Activated CD8-positive, alpha-beta memory T cell treated with anti-CD3 and anti-CD28 coated beads, Interleukin-2, amount 10 ng/mL, durations not matched to agents 7 days and 5 days (primary cell): ENCODE results near the gene TBXAS1. TPM values are rescaled to one million over a fixed set of nuclear protein-coding genes. Genes with fewer than 3 reads are reported as not detected.

Source experiments
- ATAC-seq: fragments of 150-1000 bp; cut with Tn5 transposase; one replicate; pipeline ENCODE4 v1.10.0; 2021; ENCODE audit warnings: moderate library complexity
- CTCF ChIA-PET: fragments of 350-600 bp; sonication (Branson Sonifier 250); formaldehyde crosslinking; loops from one replicate; lab custom pipeline; 2021; ENCODE audit warnings: antibody characterized with exemption; lab: Charles Lee
- DNase-seq: peaks from one replicate; pipeline ENCODE4 v3.0.0-alpha.2; 2020
- H3K27ac Mint-ChIP-seq: one replicate; pipeline ENCODE4 v1.8.0; 2021; ENCODE audit warnings: mild to moderate bottlenecking, mixed read lengths
- H3K27me3 Mint-ChIP-seq: one replicate; pipeline ENCODE4 v1.8.0; 2021; ENCODE audit warnings: mixed read lengths
- H3K36me3 Mint-ChIP-seq: one replicate; pipeline ENCODE4 v1.8.0; 2021; ENCODE audit warnings: mild to moderate bottlenecking, mixed read lengths
- H3K4me1 Mint-ChIP-seq: one replicate; pipeline ENCODE4 v1.8.0; 2021; ENCODE audit warnings: mixed read lengths
- H3K4me3 Mint-ChIP-seq: one replicate; pipeline ENCODE4 v1.8.0; 2021; ENCODE audit warnings: mild to moderate bottlenecking, moderate library complexity, mixed read lengths
- H3K9me3 Mint-ChIP-seq: one replicate; pipeline ENCODE4 v1.8.0; 2022; ENCODE audit warnings: low read depth, mixed read lengths
- total RNA-seq, 2 experiments: library from RNA; stranded (reverse); gene quantifications; one replicate each; pipeline ENCODE4 v1.2.3, GENCODE V29; 2021

Gene TBXAS1
- total RNA-seq, 2 experiments from 2014 or later: 1.7 to 3.9 TPM

DNA sequence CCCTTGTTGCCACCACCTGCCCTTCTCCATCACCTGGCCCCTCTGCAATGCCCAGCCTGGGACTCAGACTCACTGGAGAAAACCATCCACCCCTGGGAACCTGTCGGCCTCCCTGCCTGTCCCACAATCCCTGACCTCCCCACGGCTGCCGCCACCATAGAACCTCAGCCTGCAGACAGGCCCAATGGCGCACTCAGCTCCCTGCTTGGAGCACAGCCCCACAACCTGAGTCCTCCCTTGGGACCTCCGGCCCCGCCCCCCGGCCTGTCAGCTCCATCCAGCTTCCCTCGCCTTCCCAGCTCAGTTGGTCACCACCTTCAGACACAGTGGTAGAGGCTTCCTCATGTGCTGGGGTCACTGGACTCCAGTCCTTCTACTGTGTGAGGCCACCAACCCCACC lies 192.5 kb downstream of the TBXAS1 start:
- Mint-ChIP-seq H3K4me3 (no peak overlapping the region), H3K27me3 (no peaks in the 10 kb centered on the region), H3K36me3 (peaks cover 37% of the 10 kb centered on the region), H3K4me1 (no peaks in the 10 kb centered on the region), H3K27ac (no peak overlapping the region), H3K9me3 (no peaks in the 10 kb centered on the region)
- CTCF ChIA-PET: no interaction called here
- ATAC-seq: no peak
- DNase-seq: no peak

DNA sequence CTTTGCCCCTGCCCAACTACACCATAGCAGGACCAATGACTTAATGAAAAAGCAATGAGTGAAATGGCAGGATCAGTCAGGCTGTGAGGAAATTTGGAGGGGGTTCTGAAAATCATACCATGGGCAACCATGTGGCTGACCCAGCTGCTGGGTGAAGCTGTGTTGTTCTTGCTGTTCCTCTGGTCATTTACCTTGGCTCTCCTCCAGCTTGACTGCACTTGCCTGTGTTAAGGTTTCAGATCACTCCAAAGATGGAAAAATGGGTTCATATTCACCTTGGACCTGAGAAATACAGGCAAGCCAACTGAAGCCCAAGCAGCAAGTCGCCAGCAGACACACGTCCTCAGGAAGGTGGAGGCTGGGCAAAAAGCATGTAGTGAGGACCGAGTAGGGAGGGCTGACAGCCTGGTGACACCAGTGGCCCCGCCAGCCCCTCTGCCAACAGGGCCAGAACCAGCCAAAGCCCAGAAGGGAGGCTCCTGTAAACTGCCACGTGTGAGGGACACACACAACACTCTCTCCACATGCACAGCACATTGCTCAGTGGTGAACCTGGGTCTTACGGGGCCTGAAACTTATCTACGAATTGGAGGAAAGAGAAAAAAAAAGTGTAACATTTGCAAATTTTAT lies 193.6 kb downstream of the TBXAS1 start:
- DNase-seq: no peak
- H3K27me3 Mint-ChIP-seq: no peaks in the 10 kb centered on the region
- H3K36me3 Mint-ChIP-seq: peaks cover 43% of the 10 kb centered on the region
- H3K4me1 Mint-ChIP-seq: no peaks in the 10 kb centered on the region
- H3K27ac Mint-ChIP-seq: no peak overlapping the region
- CTCF ChIA-PET: no interaction called here
- no peak overlapping the region for H3K4me3 Mint-ChIP-seq
- no peak for ATAC-seq
- no peaks in the 10 kb centered on the region for H3K9me3 Mint-ChIP-seq

DNA sequence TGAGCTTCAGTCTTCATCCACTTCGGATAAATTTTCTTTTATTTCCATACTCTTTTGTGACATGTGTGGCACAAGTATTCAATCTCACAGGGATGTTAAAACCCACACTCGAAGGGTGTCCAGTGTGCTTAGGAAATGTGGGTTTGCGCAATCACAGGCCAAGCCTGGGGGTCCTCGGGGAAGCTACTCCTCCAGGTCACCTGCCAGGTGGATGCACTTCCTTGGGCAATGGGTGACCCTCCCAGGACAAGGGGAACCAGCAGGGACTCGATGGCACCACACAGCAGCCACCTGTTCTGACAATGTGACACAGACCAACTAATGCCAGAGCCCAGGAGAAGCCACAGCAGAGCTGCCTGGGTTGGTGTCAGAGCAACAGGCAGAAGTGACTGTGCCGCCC lies 194.7 kb downstream of the TBXAS1 start:
- ATAC-seq (no peak), DNase-seq (no peak)
- Mint-ChIP-seq H3K27me3 (no peaks in the 10 kb centered on the region), H3K36me3 (peaks cover 51% of the 10 kb centered on the region), H3K4me1 (peaks cover 6% of the 10 kb centered on the region), H3K27ac (no peak overlapping the region), H3K9me3 (no peaks in the 10 kb centered on the region), H3K4me3 (no peak overlapping the region)
- CTCF ChIA-PET: interaction anchor here (1.1 kb wide), 1 partner anchor 21 kb away, joined by 3 read pairs; no protein-coding TSS in a partner anchor

DNA sequence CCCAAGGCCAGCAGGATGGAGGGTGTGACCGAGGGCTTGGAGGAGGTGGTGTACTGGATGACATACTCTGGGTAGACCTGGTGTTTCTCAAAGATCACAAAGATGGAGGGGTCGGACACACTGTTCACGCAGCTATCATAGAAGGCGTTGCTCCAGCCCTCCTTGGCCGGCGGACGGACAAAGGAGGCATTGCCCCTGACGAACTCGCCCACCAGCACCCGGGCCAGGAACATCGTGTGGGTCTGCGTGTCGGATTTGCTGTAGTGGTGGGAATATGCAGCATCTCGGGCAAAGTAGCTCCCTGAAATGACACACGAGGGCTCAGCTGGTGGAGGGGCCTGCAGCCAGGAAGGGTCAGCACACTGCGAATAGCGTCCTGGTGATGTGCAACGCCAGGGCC lies 195.5 kb downstream of the TBXAS1 start:
- Mint-ChIP-seq H3K27ac (no peak overlapping the region), H3K36me3 (peaks cover 53% of the 10 kb centered on the region), H3K9me3 (no peaks in the 10 kb centered on the region), H3K27me3 (no peaks in the 10 kb centered on the region), H3K4me3 (no peak overlapping the region), H3K4me1 (peaks cover 7% of the 10 kb centered on the region)
- DNase-seq (no peak), ATAC-seq (no peak)
- CTCF ChIA-PET: interaction anchor here (1.1 kb wide), 1 partner anchor 22 kb away, joined by 3 read pairs; no protein-coding TSS in a partner anchor

DNA sequence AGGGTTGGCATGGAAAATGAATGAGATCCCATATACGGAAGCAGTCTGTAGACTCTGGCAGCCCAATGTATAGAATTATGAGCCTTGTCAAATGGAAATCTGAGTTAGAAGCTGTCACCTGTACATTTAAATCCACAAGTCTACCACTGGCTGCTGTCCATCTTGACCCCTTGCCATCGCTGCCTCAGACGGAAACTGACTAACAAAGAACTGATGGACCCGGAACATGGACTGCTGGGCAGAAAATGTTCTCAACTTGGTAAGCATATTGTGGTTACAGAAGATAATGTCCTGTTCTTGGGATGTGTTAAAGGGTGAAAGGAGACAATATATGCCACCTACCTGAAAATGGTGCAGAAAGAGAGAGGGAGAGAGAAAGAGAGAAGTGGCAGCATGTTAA lies 196.2 kb downstream of the TBXAS1 start:
- Mint-ChIP-seq H3K27me3 (no peaks in the 10 kb centered on the region), H3K36me3 (peaks cover 58% of the 10 kb centered on the region), H3K9me3 (no peaks in the 10 kb centered on the region), H3K4me3 (no peak overlapping the region), H3K27ac (no peak overlapping the region), H3K4me1 (peaks cover 7% of the 10 kb centered on the region)
- CTCF ChIA-PET: no interaction called here
- ATAC-seq (no peak), DNase-seq (no peak)

DNA sequence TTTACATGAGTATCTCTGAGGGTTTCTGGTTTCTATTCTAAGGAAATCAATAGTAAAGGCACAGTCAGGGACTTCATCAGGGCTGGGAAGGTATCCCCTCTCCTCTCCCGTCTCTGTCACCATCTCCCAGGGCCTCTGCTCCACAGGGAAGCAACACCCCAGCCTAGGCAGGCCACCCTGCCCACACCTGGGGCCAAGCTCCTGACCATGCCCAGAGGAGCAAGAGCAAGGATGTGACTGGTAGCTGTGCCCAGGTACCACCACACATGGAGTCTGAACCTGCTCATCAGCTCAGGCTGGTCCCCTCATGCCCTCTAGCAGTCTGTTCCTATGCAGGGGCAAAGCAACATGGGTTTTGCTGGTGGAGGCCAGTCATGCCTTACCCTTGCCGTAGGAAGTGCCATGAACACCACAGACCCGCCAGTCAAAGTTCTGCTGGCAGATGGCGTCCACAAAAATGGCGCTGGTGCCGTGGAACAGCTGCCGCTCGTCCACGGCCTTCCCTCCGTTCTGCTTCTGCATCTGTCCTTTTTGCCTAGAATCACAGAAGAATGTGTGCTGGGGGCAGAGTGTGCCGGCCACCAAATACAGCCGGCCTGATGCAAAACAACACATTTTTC lies 196.9 kb downstream of the TBXAS1 start:
- CTCF ChIA-PET: no interaction called here
- no peak for ATAC-seq
- DNase-seq: no peak
- H3K36me3 Mint-ChIP-seq: peaks cover 64% of the 10 kb centered on the region
- no peaks in the 10 kb centered on the region for H3K9me3 Mint-ChIP-seq
- H3K4me1 Mint-ChIP-seq: peaks cover 7% of the 10 kb centered on the region
- no peak overlapping the region for H3K27ac Mint-ChIP-seq
- H3K27me3 Mint-ChIP-seq: no peaks in the 10 kb centered on the region
- no peak overlapping the region for H3K4me3 Mint-ChIP-seq

DNA sequence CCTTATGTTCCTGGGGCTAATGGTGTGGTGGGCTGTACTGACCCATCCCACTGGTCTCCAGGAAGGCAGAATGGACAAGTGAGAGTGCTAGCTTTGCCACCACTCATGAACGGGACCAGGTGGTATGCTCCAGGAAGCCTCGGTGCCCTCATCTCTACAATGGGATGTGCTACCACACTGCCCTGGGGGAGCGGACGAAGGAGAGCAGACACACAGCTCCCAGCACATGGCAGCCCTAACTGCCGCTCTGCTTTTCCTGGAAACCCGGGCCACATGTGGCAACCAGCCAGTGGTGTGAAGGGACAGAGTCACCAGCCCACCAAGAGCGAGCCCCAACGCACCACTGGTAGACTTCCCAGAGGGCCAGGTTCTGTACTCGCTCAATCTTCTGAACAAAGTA lies 197.9 kb downstream of the TBXAS1 start:
- Mint-ChIP-seq H3K27me3 (no peaks in the 10 kb centered on the region), H3K27ac (no peak overlapping the region), H3K36me3 (peaks cover 64% of the 10 kb centered on the region), H3K9me3 (no peaks in the 10 kb centered on the region), H3K4me3 (no peak overlapping the region), H3K4me1 (peaks cover 9% of the 10 kb centered on the region)
- CTCF ChIA-PET: no interaction called here
- DNase-seq: no peak
- ATAC-seq: no peak

DNA sequence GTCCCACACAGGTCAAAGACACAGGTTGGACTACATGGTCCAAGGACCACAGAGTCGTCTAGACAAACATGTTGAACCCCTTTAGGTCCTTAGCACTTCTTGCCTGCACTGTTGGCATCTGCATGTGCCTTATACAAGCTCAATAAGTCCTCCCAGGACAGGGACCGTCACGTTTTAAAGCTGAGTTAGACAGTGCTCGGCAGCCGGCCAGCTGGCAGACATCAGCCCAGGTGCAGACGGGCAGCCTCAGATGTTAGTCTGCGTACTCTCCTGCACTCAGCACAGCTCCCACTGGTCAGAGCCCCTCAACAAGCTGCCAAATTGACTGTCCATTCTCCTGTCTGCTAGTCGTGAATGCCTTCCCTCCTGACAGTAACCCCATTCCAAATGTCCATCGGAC lies 198.8 kb downstream of the TBXAS1 start:
- H3K4me1 Mint-ChIP-seq: peaks cover 9% of the 10 kb centered on the region
- H3K27ac Mint-ChIP-seq: no peak overlapping the region
- no peak for ATAC-seq
- H3K27me3 Mint-ChIP-seq: no peaks in the 10 kb centered on the region
- CTCF ChIA-PET: no interaction called here
- DNase-seq: peak; percentile 36
- peaks cover 60% of the 10 kb centered on the region for H3K36me3 Mint-ChIP-seq
- no peak overlapping the region for H3K4me3 Mint-ChIP-seq
- no peaks in the 10 kb centered on the region for H3K9me3 Mint-ChIP-seq

DNA sequence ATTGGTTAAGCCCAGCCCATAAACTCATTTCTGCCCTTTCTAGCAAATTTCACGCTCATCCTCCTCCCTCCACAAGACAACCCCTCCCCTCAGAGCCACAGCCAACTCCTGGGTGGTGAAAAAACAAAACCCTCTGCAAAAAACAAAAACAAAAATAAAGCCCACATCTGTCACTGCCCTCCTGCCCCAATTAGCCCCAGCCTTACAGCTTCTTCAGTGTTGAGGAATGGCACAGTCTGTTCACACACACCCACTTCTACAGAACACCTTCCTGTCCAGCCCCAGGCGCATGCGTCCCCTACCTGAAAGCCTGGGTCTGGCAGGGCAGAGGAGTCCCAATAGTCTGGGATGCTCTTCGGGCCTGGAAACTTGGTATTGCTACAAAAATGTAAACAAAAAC lies 199.2 kb downstream of the TBXAS1 start:
- no peak for DNase-seq
- Mint-ChIP-seq H3K27ac (peak overlapping the region; percentile 3), H3K36me3 (peaks cover 58% of the 10 kb centered on the region), H3K4me1 (peaks cover 11% of the 10 kb centered on the region), H3K4me3 (no peak overlapping the region), H3K27me3 (no peaks in the 10 kb centered on the region), H3K9me3 (no peaks in the 10 kb centered on the region)
- CTCF ChIA-PET: no interaction called here
- ATAC-seq: no peak

DNA sequence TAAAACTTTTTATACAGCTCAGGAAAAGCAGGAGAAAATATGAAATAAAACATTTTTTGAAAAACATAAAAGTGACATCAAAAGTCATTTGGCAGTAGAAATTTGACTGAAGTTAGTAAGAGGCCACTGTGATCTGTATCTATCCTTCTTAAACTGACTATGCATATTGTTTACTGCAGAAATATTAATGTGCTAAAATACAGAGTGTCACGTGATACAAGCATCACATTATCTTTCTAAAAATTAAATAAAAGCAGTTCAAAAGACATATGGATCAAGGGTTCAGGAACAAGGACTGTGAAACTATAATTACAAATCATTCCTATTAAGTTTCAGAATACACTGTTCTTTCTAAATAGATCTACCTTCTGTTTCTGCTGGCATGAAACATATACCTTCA lies 200.0 kb downstream of the TBXAS1 start:
- Mint-ChIP-seq H3K4me1 (peaks cover 14% of the 10 kb centered on the region), H3K9me3 (no peaks in the 10 kb centered on the region), H3K4me3 (no peak overlapping the region), H3K27me3 (no peaks in the 10 kb centered on the region), H3K36me3 (peaks cover 60% of the 10 kb centered on the region), H3K27ac (no peak overlapping the region)
- DNase-seq: no peak
- CTCF ChIA-PET: interaction anchor here (1.2 kb wide), 1 partner anchor 399 kb away, joined by 3 read pairs; no protein-coding TSS in a partner anchor
- ATAC-seq: no peak

DNA sequence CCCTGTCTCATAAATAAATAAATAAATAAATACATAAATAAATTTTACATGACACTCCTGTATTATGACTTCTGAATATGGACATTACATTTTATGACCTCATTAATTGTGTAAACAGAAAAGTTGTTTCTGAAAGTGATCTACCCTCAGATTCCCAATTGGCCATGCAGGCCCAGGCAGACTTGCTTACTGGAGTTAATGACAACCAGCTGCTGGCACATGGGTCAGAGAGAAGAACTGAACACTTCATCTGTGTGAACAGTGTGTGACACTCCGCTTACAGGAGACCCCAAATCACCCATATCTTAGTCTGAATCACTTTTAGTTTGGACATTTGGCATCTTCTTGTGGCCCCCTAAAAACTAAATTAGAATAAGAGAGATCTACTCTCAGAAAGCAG lies 202.3 kb downstream of the TBXAS1 start:
- Mint-ChIP-seq H3K4me3 (no peak overlapping the region), H3K36me3 (peaks cover 59% of the 10 kb centered on the region), H3K9me3 (no peaks in the 10 kb centered on the region), H3K4me1 (peaks cover 20% of the 10 kb centered on the region), H3K27me3 (no peaks in the 10 kb centered on the region), H3K27ac (no peak overlapping the region)
- CTCF ChIA-PET: no interaction called here
- no peak for ATAC-seq
- peak; percentile 28 for DNase-seq

DNA sequence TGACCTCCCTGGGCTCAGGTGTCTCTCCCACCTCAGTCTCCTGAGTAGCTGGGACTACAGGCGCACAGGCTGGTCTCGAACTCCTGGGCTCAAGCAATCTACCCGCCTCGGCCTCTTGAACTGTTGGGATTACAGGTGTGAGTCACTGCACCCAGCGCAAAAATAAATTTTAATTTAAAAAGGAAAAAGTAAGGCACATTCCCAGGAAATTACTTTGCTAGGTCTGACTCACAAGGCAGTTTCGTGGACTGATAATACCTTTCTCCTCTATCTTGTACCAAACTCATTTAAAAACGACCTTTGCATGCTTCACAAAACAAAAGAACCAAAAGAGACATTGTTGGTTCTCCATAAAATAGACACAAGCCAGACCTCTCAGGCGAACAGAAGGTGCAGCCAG lies 204.0 kb downstream of the TBXAS1 start:
- Mint-ChIP-seq H3K27ac (peak overlapping the region; percentile 8), H3K36me3 (peaks cover 59% of the 10 kb centered on the region), H3K9me3 (no peaks in the 10 kb centered on the region), H3K4me3 (no peak overlapping the region), H3K4me1 (peaks cover 35% of the 10 kb centered on the region), H3K27me3 (no peaks in the 10 kb centered on the region)
- ATAC-seq: no peak
- DNase-seq: peak; percentile 30
- CTCF ChIA-PET: no interaction called here

DNA sequence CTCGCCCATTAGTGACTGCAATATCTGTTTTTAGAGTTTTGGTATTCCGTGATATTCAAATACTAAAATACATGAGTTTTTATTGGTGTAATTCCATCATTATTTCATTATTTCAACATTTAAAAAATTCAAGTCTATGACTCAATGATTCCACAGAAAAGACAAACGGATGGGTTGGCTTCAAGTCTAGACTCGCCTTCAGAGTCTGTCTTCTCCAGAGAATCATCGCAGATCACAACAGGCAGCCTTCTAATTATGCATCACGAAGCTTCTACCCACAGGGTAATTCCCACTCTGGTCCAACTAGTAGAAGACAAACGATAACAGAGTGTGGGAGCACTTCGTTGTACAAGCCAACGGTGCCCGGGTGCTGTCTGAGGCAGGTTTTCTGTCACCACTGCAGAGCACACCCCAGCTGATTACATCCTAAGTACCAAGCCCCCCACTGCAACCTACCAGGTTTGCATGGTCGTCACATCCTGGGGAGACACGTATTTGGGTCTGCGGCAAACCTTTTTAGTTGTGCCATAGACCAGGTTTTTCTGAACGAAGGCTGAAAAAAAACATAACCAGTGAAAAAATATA lies 204.8 kb downstream of the TBXAS1 start:
- no peak for ATAC-seq
- CTCF ChIA-PET: no interaction called here
- peaks cover 29% of the 10 kb centered on the region for H3K4me1 Mint-ChIP-seq
- H3K27me3 Mint-ChIP-seq: no peaks in the 10 kb centered on the region
- peaks cover 58% of the 10 kb centered on the region for H3K36me3 Mint-ChIP-seq
- H3K9me3 Mint-ChIP-seq: no peaks in the 10 kb centered on the region
- no peak overlapping the region for H3K4me3 Mint-ChIP-seq
- peak; percentile 32 for DNase-seq
- no peak overlapping the region for H3K27ac Mint-ChIP-seq

DNA sequence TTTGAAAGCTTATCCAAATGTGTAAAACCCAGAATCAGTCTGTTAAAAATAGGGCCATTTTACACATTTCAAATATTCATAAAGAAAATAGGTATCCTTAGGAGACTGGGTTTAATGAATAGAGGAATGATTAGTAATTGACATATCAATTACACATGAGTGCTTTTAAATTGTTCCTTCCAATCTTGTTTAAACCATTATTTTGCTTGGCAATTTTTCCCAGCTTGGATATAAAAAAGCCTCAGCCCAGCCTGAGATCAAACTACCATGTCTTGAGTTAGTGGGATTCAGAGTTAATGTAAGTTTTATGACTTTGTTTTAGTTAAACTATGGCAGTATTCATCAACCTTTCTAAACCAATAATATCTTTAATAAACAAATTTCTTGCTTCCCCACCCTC lies 205.4 kb downstream of the TBXAS1 start:
- DNase-seq: no peak
- Mint-ChIP-seq H3K4me1 (peaks cover 34% of the 10 kb centered on the region), H3K27ac (no peak overlapping the region), H3K4me3 (no peak overlapping the region), H3K36me3 (peaks cover 59% of the 10 kb centered on the region), H3K27me3 (no peaks in the 10 kb centered on the region), H3K9me3 (no peaks in the 10 kb centered on the region)
- CTCF ChIA-PET: interaction anchor here (0.7 kb wide), 1 partner anchor 25 kb away, joined by 3 read pairs; no protein-coding TSS in a partner anchor
- no peak for ATAC-seq
